Mesenchymal stem cell (in vitro differentiated cells and primary cell): ENCODE results near the gene TCTA.
A peak's percentile ranks its signal among the peaks of the same experiment; 100 is the strongest.

ENCODE experiments used
- DNase-seq: peaks from one replicate; pipeline ENCODE4 v3.0.0-alpha.2; 2013
- H2AFZ ChIP-seq: one replicate; pipeline ENCODE4 v1.6.1; 2013; ENCODE audit warnings: low read depth, mild to moderate bottlenecking, control low read depth, inconsistent platforms, low read length, moderate library complexity
- H2AK5ac ChIP-seq: 2 replicates; pipeline ENCODE4 v1.6.1; 2013; ENCODE audit warnings: low read length, moderate library complexity, mild to moderate bottlenecking, inconsistent platforms; ENCODE audit not compliant: severe bottlenecking
- H2BK120ac ChIP-seq: one replicate; pipeline ENCODE4 v1.6.1; 2013; ENCODE audit warnings: low read depth, mild to moderate bottlenecking, inconsistent platforms, low read length, moderate library complexity
- H2BK12ac ChIP-seq, 2 experiments: one replicate each; pipeline ENCODE4 v1.6.1; 2013; ENCODE audit warnings: inconsistent platforms in 2 of 2, low read length in 2 of 2, mild to moderate bottlenecking in 2 of 2, moderate library complexity in 2 of 2, control low read depth in 1 of 2
- H2BK15ac ChIP-seq: one replicate; pipeline ENCODE4 v1.6.1; 2013; ENCODE audit warnings: mild to moderate bottlenecking, low read depth, inconsistent platforms; ENCODE audit not compliant: poor library complexity, severe bottlenecking
- H2BK5ac ChIP-seq: 2 replicates; pipeline ENCODE4 v1.6.1; 2013; ENCODE audit warnings: low read depth, mild to moderate bottlenecking, low read length, control low read depth, inconsistent platforms; ENCODE audit not compliant: poor library complexity, severe bottlenecking
- H3K14ac ChIP-seq, 2 experiments: one replicate each; pipeline ENCODE4 v1.6.1; 2013; ENCODE audit warnings: inconsistent platforms in 2 of 2, low read length in 2 of 2, control low read depth in 1 of 2, mild to moderate bottlenecking in 1 of 2, moderate library complexity in 1 of 2
- H3K18ac ChIP-seq, 2 experiments: one replicate each; pipeline ENCODE4 v1.6.1; 2013; ENCODE audit warnings: inconsistent platforms in 2 of 2, low read length in 2 of 2, control low read depth in 1 of 2, low read depth in 1 of 2, mild to moderate bottlenecking in 1 of 2
- H3K23ac ChIP-seq, 2 experiments: one replicate each; pipeline ENCODE4 v1.6.1; 2013; ENCODE audit warnings: inconsistent platforms in 2 of 2, low read length in 2 of 2, mild to moderate bottlenecking in 2 of 2, moderate library complexity in 2 of 2, control low read depth in 1 of 2
- H3K27ac ChIP-seq: 2 replicates; pipeline ENCODE4 v1.5.1; 2013; ENCODE audit warnings: mild to moderate bottlenecking, moderate library complexity, low read length, control low read depth, inconsistent platforms; ENCODE audit not compliant: poor library complexity, severe bottlenecking
- H3K27me3 ChIP-seq, 2 experiments: 2 replicates each; pipeline versions ENCODE4 v1.6.1 to v1.7.0; 2013; ENCODE audit warnings: low read length in 2 of 2, mild to moderate bottlenecking in 2 of 2, moderate library complexity in 2 of 2, control low read depth in 1 of 2, inconsistent platforms in 1 of 2; ENCODE audit not compliant: control insufficient read depth in 1 of 2, insufficient read depth in 1 of 2
- H3K36me3 ChIP-seq, 2 experiments: 2 replicates each; pipeline versions ENCODE4 v1.6.1 to v1.7.0; 2013; ENCODE audit warnings: low read length in 2 of 2, control low read depth in 1 of 2, inconsistent platforms in 1 of 2, low read depth in 1 of 2, mild to moderate bottlenecking in 1 of 2; ENCODE audit not compliant: insufficient read depth in 2 of 2, control insufficient read depth in 1 of 2
- H3K4ac ChIP-seq, 2 experiments: one replicate each; pipeline ENCODE4 v1.6.1; 2013; ENCODE audit warnings: inconsistent platforms in 2 of 2, low read length in 2 of 2, mild to moderate bottlenecking in 2 of 2, moderate library complexity in 2 of 2, control low read depth in 1 of 2, low read depth in 1 of 2
- H3K4me1 ChIP-seq: 2 replicates; pipeline ENCODE4 v1.6.1; 2013; ENCODE audit warnings: low read depth, low read length, control low read depth; ENCODE audit not compliant: control insufficient read depth, insufficient read depth
- H3K4me2 ChIP-seq: 2 replicates; pipeline ENCODE4 v1.6.1; 2013; ENCODE audit warnings: low read length, mild to moderate bottlenecking, inconsistent platforms; ENCODE audit not compliant: poor library complexity, severe bottlenecking
- H3K4me3 ChIP-seq, 2 experiments: 2 replicates each; pipeline versions ENCODE4 v1.5.1 to v1.7.0; 2013; ENCODE audit warnings: low read length in 2 of 2, mild to moderate bottlenecking in 2 of 2, control low read depth in 1 of 2, low read depth in 1 of 2; ENCODE audit not compliant: insufficient read depth in 1 of 2
- H3K79me1 ChIP-seq: replicated peaks from 2 replicates; pipeline ENCODE4 v1.6.1; 2013; ENCODE audit warnings: mild to moderate bottlenecking, control low read depth, low read length, inconsistent platforms; ENCODE audit not compliant: poor library complexity, severe bottlenecking
- H3K9ac ChIP-seq: 2 replicates; pipeline ENCODE4 v1.7.0; 2013; ENCODE audit warnings: mild to moderate bottlenecking, low read length, moderate library complexity
- H3K9me3 ChIP-seq: 2 replicates; pipeline ENCODE4 v1.7.0; 2013; ENCODE audit warnings: mild to moderate bottlenecking, low read length; ENCODE audit not compliant: control insufficient read depth
- H4K8ac ChIP-seq: one replicate; pipeline ENCODE4 v1.6.1; 2013; ENCODE audit warnings: inconsistent platforms, mild to moderate bottlenecking, low read length, moderate library complexity
- H4K91ac ChIP-seq: one replicate; pipeline ENCODE4 v1.6.1; 2013; ENCODE audit warnings: mild to moderate bottlenecking, low read length, inconsistent platforms
- WGBS: methylation state at CpG from one replicate; pipeline ENCODE4 v1.1.7; 2013; ENCODE audit warnings: mixed read lengths; 5-methylcytosine and 5-hydroxymethylcytosine counted together

The TCTA gene

DNA sequence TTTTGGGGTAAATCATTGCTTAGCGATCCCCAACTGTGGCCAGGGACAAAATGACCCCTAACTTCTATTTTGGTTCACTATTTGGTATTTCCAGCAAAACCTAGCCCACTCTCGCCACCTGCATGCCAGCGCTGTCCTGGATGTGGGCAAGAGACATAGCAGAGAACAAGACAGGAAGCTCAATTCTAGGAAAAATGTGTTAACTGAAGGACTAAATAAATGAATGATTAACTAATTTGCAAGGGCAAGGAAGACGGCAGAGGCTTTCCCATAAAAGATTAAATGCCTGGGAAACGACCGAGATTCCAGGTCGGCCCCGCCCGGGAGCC lies 16.5 kb downstream of the TCTA start:
- Histone ChIP-seq H3K36me3 (peaks cover 21 to 24% of the 10 kb centered on the region in 2 experiments), H3K79me1 (peaks cover 3% of the 10 kb centered on the region), H3K4me3 (peak overlapping the region; percentile 80 to 88), H3K4ac (peak overlapping the region; percentile 79 to 98), H2BK15ac (no peak overlapping the region), H3K14ac (peak overlapping the region in 1 of 2 experiments; percentile 97), H3K4me1 (peaks cover 2% of the 10 kb centered on the region), H3K27ac (peak overlapping the region; percentile 93), H3K18ac (peak overlapping the region; percentile 85 to 98), H3K9me3 (no peaks in the 10 kb centered on the region), H4K91ac (peak overlapping the region; percentile 94), H2AFZ (peak overlapping the region; percentile 95), H3K9ac (peak overlapping the region; percentile 95), H2AK5ac (no peak overlapping the region), H3K23ac (no peak overlapping the region), H3K4me2 (peak overlapping the region; percentile 77), H3K27me3 (no peaks in the 10 kb centered on the region), H2BK120ac (peak overlapping the region; percentile 77), H2BK5ac (peak overlapping the region; percentile 92), H2BK12ac (peak overlapping the region in 1 of 2 experiments; percentile 85), H4K8ac (peak overlapping the region; percentile 96)
- no peak for DNase-seq
- whole genome bisulfite sequencing = 15% methylated on average over 9 of the region's 9 CpGs

DNA sequence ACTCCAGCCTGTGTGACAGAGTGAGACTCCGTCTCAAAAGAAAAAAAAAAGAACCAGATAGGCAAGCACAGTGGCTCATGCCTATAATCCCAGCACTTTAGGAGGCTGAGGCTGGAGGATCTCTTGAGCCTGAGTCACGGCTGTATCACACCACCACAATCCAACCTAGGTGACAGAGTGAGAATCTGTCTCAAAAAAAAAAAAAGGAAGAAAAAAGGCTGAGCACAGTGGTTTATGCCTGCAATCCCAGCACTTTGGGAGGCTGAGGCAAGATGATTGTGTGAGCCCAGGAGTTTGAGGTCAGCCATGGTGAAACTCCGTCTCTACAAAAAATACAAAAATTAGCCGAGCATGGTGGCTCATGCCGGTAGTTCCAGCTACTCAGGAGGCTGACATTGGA lies 22.5 kb downstream of the TCTA start:
- H3K9me3 ChIP-seq = no peaks in the 10 kb centered on the region
- H2BK5ac ChIP-seq = no peak overlapping the region
- H2BK12ac ChIP-seq = no peak overlapping the region
- H3K14ac ChIP-seq = no peak overlapping the region
- H3K27ac ChIP-seq = no peak overlapping the region
- no peak overlapping the region for H3K4ac ChIP-seq
- H3K27me3 ChIP-seq = no peaks in the 10 kb centered on the region
- DNase-seq = no peak
- H4K8ac ChIP-seq = no peak overlapping the region
- H3K4me3 ChIP-seq = no peak overlapping the region
- H2BK120ac ChIP-seq = no peak overlapping the region
- H3K9ac ChIP-seq = no peak overlapping the region
- H4K91ac ChIP-seq = no peak overlapping the region
- H3K4me1 ChIP-seq = peaks cover 2% of the 10 kb centered on the region
- no peak overlapping the region for H2AK5ac ChIP-seq
- no peaks in the 10 kb centered on the region for H3K79me1 ChIP-seq
- H3K4me2 ChIP-seq = no peak overlapping the region
- H2AFZ ChIP-seq = no peak overlapping the region
- H3K18ac ChIP-seq = no peak overlapping the region
- H3K23ac ChIP-seq = no peak overlapping the region
- 84% methylated on average over 5 of the region's 5 CpGs for WGBS
- H3K36me3 ChIP-seq = no peaks in the 10 kb centered on the region
- H2BK15ac ChIP-seq = no peak overlapping the region

DNA sequence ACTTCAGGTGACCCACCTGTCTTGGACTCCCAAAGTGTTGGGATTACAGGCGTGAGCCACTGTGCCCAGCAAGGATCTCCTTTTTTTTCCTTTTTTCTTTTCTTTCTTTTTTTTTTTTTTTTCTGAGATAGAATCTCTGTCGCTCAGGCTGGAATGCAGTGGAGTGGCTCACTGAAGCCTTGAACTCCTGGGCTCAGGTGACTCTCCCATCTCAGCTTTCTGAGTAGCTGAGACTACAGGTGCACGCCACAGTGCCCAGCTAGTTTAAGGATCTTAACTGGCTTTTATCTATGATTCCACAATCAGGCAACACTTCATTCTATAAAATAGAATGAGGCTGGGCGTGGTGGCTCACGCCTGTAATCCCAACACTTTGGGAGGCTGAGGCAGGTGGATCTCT lies 33.2 kb downstream of the TCTA start:
- H2AK5ac ChIP-seq = no peak overlapping the region
- H2BK15ac ChIP-seq = no peak overlapping the region
- 92% methylated on average over 5 of the region's 5 CpGs for WGBS
- H2BK12ac ChIP-seq = no peak overlapping the region
- H2BK5ac ChIP-seq = no peak overlapping the region
- no peak overlapping the region for H2AFZ ChIP-seq
- no peak overlapping the region for H4K8ac ChIP-seq
- H3K9ac ChIP-seq = no peak overlapping the region
- H3K4me1 ChIP-seq = peaks cover 5% of the 10 kb centered on the region
- no peak overlapping the region for H3K23ac ChIP-seq
- no peaks in the 10 kb centered on the region for H3K9me3 ChIP-seq
- no peak overlapping the region for H4K91ac ChIP-seq
- no peak overlapping the region for H3K4me3 ChIP-seq
- no peak overlapping the region for H3K14ac ChIP-seq
- H3K4ac ChIP-seq = no peak overlapping the region
- no peak overlapping the region for H3K27ac ChIP-seq
- no peaks in the 10 kb centered on the region for H3K27me3 ChIP-seq
- no peaks in the 10 kb centered on the region for H3K79me1 ChIP-seq
- no peak overlapping the region for H2BK120ac ChIP-seq
- no peak overlapping the region for H3K18ac ChIP-seq
- H3K4me2 ChIP-seq = no peak overlapping the region
- H3K36me3 ChIP-seq = no peaks in the 10 kb centered on the region
- no peak for DNase-seq

DNA sequence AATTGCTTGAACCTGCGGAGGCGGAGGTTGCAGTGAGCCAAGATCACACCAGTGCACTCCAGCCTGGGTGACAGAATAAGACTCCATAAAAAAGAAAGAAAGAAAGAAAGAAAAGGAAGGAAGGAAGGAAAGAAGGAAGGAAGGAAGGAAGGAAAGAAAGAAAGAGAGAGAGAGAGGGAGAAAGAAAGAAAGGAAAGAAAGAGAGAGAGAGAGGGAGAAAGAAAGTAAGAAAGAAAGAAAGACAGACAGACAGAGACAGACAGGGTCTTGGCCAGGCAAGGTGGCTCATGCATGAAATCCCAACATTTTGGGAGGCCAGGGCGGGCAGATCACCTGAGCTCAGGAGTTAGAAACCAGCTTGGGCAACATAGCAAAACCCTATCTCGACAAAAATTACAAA lies 41.4 kb downstream of the TCTA start:
- Histone ChIP-seq H3K36me3 (no peaks in the 10 kb centered on the region), H3K23ac (no peak overlapping the region), H3K4me1 (peaks cover 7% of the 10 kb centered on the region), H3K4me3 (no peak overlapping the region), H2BK12ac (no peak overlapping the region), H3K9ac (no peak overlapping the region), H3K27ac (no peak overlapping the region), H3K4ac (no peak overlapping the region), H3K9me3 (no peaks in the 10 kb centered on the region), H2AK5ac (no peak overlapping the region), H2BK15ac (no peak overlapping the region), H2AFZ (no peak overlapping the region), H2BK120ac (no peak overlapping the region), H4K91ac (no peak overlapping the region), H3K18ac (no peak overlapping the region), H4K8ac (no peak overlapping the region), H2BK5ac (no peak overlapping the region), H3K27me3 (no peaks in the 10 kb centered on the region), H3K14ac (no peak overlapping the region), H3K79me1 (no peaks in the 10 kb centered on the region), H3K4me2 (no peak overlapping the region)
- 100% methylated on average over 3 of the region's 4 CpGs for WGBS
- DNase-seq = no peak
